ENCODE results near the gene DIDO1.

DNA sequence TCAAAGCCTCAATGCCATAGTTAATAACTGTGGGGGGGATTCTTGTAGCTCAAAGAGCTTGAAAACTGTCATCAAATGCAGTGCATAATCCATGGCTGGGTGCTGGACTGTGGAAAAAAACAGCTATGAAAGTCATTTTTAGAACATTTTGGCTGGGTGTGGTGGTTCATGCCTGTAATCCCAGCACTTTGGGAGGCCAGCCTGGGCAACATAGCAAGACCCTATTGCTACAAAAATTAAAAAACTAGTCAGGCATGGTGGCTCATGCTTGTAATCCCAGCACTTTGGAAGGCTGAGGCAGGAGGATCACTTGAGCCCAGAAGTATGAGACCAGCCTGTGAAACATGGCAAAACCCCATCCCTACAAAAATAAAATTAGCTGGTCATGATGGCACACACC, 76.9 kb downstream of the DIDO1 start:
- TF ChIP-seq, protein P1, sequence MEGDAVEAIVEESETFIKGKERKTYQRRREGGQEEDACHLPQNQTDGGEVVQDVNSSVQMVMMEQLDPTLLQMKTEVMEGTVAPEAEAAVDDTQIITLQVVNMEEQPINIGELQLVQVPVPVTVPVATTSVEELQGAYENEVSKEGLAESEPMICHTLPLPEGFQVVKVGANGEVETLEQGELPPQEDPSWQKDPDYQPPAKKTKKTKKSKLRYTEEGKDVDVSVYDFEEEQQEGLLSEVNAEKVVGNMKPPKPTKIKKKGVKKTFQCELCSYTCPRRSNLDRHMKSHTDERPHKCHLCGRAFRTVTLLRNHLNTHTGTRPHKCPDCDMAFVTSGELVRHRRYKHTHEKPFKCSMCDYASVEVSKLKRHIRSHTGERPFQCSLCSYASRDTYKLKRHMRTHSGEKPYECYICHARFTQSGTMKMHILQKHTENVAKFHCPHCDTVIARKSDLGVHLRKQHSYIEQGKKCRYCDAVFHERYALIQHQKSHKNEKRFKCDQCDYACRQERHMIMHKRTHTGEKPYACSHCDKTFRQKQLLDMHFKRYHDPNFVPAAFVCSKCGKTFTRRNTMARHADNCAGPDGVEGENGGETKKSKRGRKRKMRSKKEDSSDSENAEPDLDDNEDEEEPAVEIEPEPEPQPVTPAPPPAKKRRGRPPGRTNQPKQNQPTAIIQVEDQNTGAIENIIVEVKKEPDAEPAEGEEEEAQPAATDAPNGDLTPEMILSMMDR (IDR thresholded peaks at IDR 0.05) = no peak
- TF ChIP-seq POLR2A (IDR thresholded peaks at IDR 0.05) = no peak

All from lower leg skin (tissue), 3 donors.